Measurements from ENCODE around the gene FAIM2.
"Not testable (repeated sequence)": the region's sequence is repeated elsewhere in the genome, so short reads cannot be mapped to it uniquely, and the experiment has no call there.

Gene FAIM2

GRCh38 chr12:49881415-49882247 is 22.1 kb downstream of the FAIM2 start:
- FAIRE-seq (no peak), DNase-seq (ENCODE audit: low spot score) (no peak)

- DNase-seq (ENCODE audit: low spot score) (no peak), FAIRE-seq (no peak)
Measured at GRCh38 chr12:49880756-49881414, 22.8 kb downstream of the FAIM2 start.

- FAIRE-seq; DNase-seq (ENCODE audit: low spot score): not testable (repeated sequence)
Measured at GRCh38 chr12:49879065-49879464, 24.6 kb downstream of the FAIM2 start.

GRCh38 chr12:49878021-49878420 is 25.7 kb downstream of the FAIM2 start:
- no peak for FAIRE-seq
- no peak for DNase-seq (ENCODE audit: low spot score)

- FAIRE-seq (no peak), DNase-seq (ENCODE audit: low spot score) (no peak)
Measured at GRCh38 chr12:49877066-49877465, 26.6 kb downstream of the FAIM2 start.

- no peak for FAIRE-seq
- no peak for DNase-seq (ENCODE audit: low spot score)
Measured at GRCh38 chr12:49876070-49876469, 27.6 kb downstream of the FAIM2 start.

GRCh38 chr12:49875115-49875720 is 28.5 kb downstream of the FAIM2 start:
- FAIRE-seq (no peak), DNase-seq (ENCODE audit: low spot score) (no peak)

- DNase-seq (ENCODE audit: low spot score) (no peak), FAIRE-seq (no peak)
Measured at GRCh38 chr12:49874142-49874897, 29.4 kb downstream of the FAIM2 start.

GRCh38 chr12:49873361-49873934 is 30.3 kb downstream of the FAIM2 start:
- DNase-seq (ENCODE audit: low spot score) (no peak), FAIRE-seq (no peak)

- DNase-seq (ENCODE audit: low spot score) (no peak), FAIRE-seq (no peak)
Measured at GRCh38 chr12:49872781-49873181, 30.9 kb downstream of the FAIM2 start.

- FAIRE-seq: no peak
Measured at GRCh38 chr12:49872381-49872780, 31.3 kb downstream of the FAIM2 start.

GRCh38 chr12:49871811-49872251 is 31.9 kb downstream of the FAIM2 start:
- not testable (repeated sequence) for FAIRE-seq; DNase-seq (ENCODE audit: low spot score)

More at GRCh38 chr12:49872381-49872780, 31.3 kb downstream of the FAIM2 start:
- DNase-seq (ENCODE audit: low spot score): no peak

GRCh38 chr12:49871263-49871561 is 32.5 kb downstream of the FAIM2 start:
- FAIRE-seq (no peak), DNase-seq (ENCODE audit: low spot score) (no peak)

GRCh38 chr12:49870501-49871262 is 33.0 kb downstream of the FAIM2 start:
- DNase-seq (ENCODE audit: low spot score) (no peak), FAIRE-seq (no peak)

GRCh38 chr12:49869816-49870500 is 33.7 kb downstream of the FAIM2 start:
- no peak for FAIRE-seq
- no peak for DNase-seq (ENCODE audit: low spot score)

GRCh38 chr12:49868952-49869815 is 34.5 kb downstream of the FAIM2 start:
- DNase-seq (ENCODE audit: low spot score) (peak; percentile 42), FAIRE-seq (no peak)

- FAIRE-seq (no peak), DNase-seq (ENCODE audit: low spot score) (no peak)
Measured at GRCh38 chr12:49868449-49868848, 35.3 kb downstream of the FAIM2 start.

GRCh38 chr12:49867570-49868341 is 35.9 kb downstream of the FAIM2 start:
- DNase-seq (ENCODE audit: low spot score) (no peak), FAIRE-seq (no peak)

All from RCC 7860 (cell line).